HepG2 (cell line): ENCODE measurements around the gene VMO1. TPM values are rescaled to one million over a fixed set of nuclear protein-coding genes. Genes with fewer than 3 reads are reported as not detected.

Source experiments
- ATF3 ChIP-seq: sonication (generic); formaldehyde crosslinking; IDR thresholded peaks from 2 replicates; pipeline ENCODE4 v1.4.0; 2020; ENCODE audit warnings: missing genetic modification reagents
- BRCA1 ChIP-seq: sonication (generic); formaldehyde crosslinking; IDR thresholded peaks from 2 replicates; pipeline ENCODE4 v1.4.0; 2020; ENCODE audit warnings: missing genetic modification reagents
- FIP1L1 ChIP-seq: fragments of 200-400 bp; formaldehyde crosslinking; IDR thresholded peaks from 2 replicates; pipeline ENCODE4 v1.6.1; 2018; ENCODE audit warnings: low read depth, mild to moderate bottlenecking, low read length, moderate library complexity, borderline replicate concordance; ENCODE audit not compliant: insufficient read depth
- FOXO1 ChIP-seq: sonication (generic); formaldehyde crosslinking; IDR thresholded peaks from 2 replicates; pipeline ENCODE4 v1.4.0; 2020; ENCODE audit warnings: missing genetic modification reagents
- HOXD1 ChIP-seq: sonication (generic); formaldehyde crosslinking; IDR thresholded peaks from 2 replicates; pipeline ENCODE4 v1.5.0; 2020; ENCODE audit warnings: missing genetic modification reagents
- IKZF4 ChIP-seq: sonication (generic); formaldehyde crosslinking; IDR thresholded peaks from 2 replicates; pipeline ENCODE4 v1.5.1; 2020; ENCODE audit warnings: borderline replicate concordance, mild to moderate bottlenecking, low read depth, missing genetic modification reagents; ENCODE audit errors: not compliant biosample characterization
- MED13 ChIP-seq: sonication (generic); formaldehyde crosslinking; IDR thresholded peaks from 2 replicates; pipeline ENCODE4 v1.5.0; 2020; ENCODE audit warnings: missing genetic modification reagents
- MXI1 ChIP-seq: IDR thresholded peaks from 3 replicates; pipeline ENCODE4 v1.6.1; 2012; ENCODE audit warnings: low read depth, low read length, inconsistent platforms, borderline replicate concordance
- NFKB2 ChIP-seq: sonication (generic); formaldehyde crosslinking; IDR thresholded peaks from 2 replicates; pipeline ENCODE4 v1.4.0; 2020; ENCODE audit warnings: missing genetic modification reagents, borderline replicate concordance
- NFYB ChIP-seq: sonication (generic); formaldehyde crosslinking; IDR thresholded peaks from 2 replicates; pipeline ENCODE4 v1.4.0; 2020; ENCODE audit warnings: missing genetic modification reagents
- POGZ ChIP-seq: sonication (generic); formaldehyde crosslinking; IDR thresholded peaks from 2 replicates; pipeline ENCODE4 v1.4.0; 2020; ENCODE audit warnings: mild to moderate bottlenecking, missing genetic modification reagents
- RBM39 ChIP-seq: fragments of 200-400 bp; formaldehyde crosslinking; IDR thresholded peaks from one replicate; pipeline ENCODE4 v1.6.1; 2018; ENCODE audit warnings: antibody characterized with exemption, mild to moderate bottlenecking, low read depth, low read length; ENCODE audit not compliant: poor library complexity, severe bottlenecking
- TRAFD1 ChIP-seq: sonication (generic); formaldehyde crosslinking; IDR thresholded peaks from 2 replicates; pipeline ENCODE4 v1.5.1; 2020; ENCODE audit warnings: missing genetic modification reagents, mild to moderate bottlenecking, borderline replicate concordance
- ZNF224 ChIP-seq: sonication (generic); formaldehyde crosslinking; IDR thresholded peaks from 2 replicates; pipeline ENCODE4 v1.5.0; 2020; ENCODE audit warnings: mild to moderate bottlenecking, missing genetic modification reagents
- ZNF263 ChIP-seq: sonication (generic); formaldehyde crosslinking; IDR thresholded peaks from 2 replicates; pipeline ENCODE4 v1.4.0; 2020; ENCODE audit warnings: missing genetic modification reagents
- ZNF275 ChIP-seq: sonication (generic); formaldehyde crosslinking; IDR thresholded peaks from 2 replicates; pipeline ENCODE4 v1.8.0; 2022; ENCODE audit warnings: missing genetic modification reagents, mild to moderate bottlenecking, inconsistent platforms, borderline replicate concordance
- ZNF326 ChIP-seq: sonication (generic); formaldehyde crosslinking; IDR thresholded peaks from 2 replicates; pipeline ENCODE4 v1.4.0; 2020; ENCODE audit warnings: missing genetic modification reagents, borderline replicate concordance
- ZNF589 ChIP-seq: sonication (generic); formaldehyde crosslinking; conservative IDR thresholded peaks from 2 replicates; pipeline ENCODE4 v1.8.0; 2022; ENCODE audit warnings: mild to moderate bottlenecking, moderate library complexity, missing genetic modification reagents
- ZNF674 ChIP-seq: sonication (generic); formaldehyde crosslinking; IDR thresholded peaks from 2 replicates; pipeline ENCODE4 v1.5.0; 2020; ENCODE audit warnings: low read depth, mild to moderate bottlenecking, missing genetic modification reagents
- ZNF7 ChIP-seq: IDR thresholded peaks from 2 replicates; pipeline ENCODE4 v1.6.1; 2016; ENCODE audit warnings: missing biosample characterization, missing genetic modification reagents
- ZNF704 ChIP-seq: sonication (generic); formaldehyde crosslinking; IDR thresholded peaks from 2 replicates; pipeline ENCODE4 v1.8.1; 2023; ENCODE audit warnings: mild to moderate bottlenecking, inconsistent platforms, moderate library complexity, missing genetic modification reagents, borderline replicate concordance
- ZNF720 ChIP-seq: sonication (generic); formaldehyde crosslinking; IDR thresholded peaks from 2 replicates; pipeline ENCODE4 v1.4.0; 2020; ENCODE audit warnings: missing genetic modification reagents
- ZNF746 ChIP-seq: sonication (generic); formaldehyde crosslinking; IDR thresholded peaks from 2 replicates; pipeline ENCODE4 v1.8.0; 2022; ENCODE audit warnings: mild to moderate bottlenecking, missing genetic modification reagents
- polyA plus RNA-seq, 8 experiments: library from polyadenylated mRNA; depleted of rRNA in 3 of 8; stranded (reverse) in 7 of 8; unstranded in 1 of 8; fragments of >200 nt; fragmentation: Illumina TruSeq in 4 of 8; extraction: Trizol in 4 of 8; gene quantifications; 2 replicates each; pipeline versions ENCODE4 v1.2.1 to v1.2.3, GENCODE V29; 2011 to 2016; ENCODE audit warnings: low read depth in 4 of 8, missing spikeins in 1 of 8, mixed read lengths in 1 of 8; ENCODE audit not compliant: insufficient read depth in 1 of 8
- total RNA-seq, 5 experiments: library from RNA; depleted of rRNA; stranded (reverse); fragments of >200 nt; fragmentation: Illumina TruSeq; extraction: Trizol; gene quantifications; 2 replicates each; pipeline ENCODE4 v1.2.3, GENCODE V29; 2016; ENCODE audit warnings: low read depth in 1 of 5
- TF ChIP-seq, protein P1 (sequence below): IDR thresholded peaks from 2 replicates; pipeline ENCODE4 v1.6.1; 2016; ENCODE audit warnings: missing compliant biosample characterization, missing genetic modification reagents, borderline replicate concordance

Gene VMO1
- total and polyA plus RNA-seq, 2 of the 13 experiments (the other 11 are each of a cell fraction or from before 2014, with no cell fraction given), result not detected

GRCh38 chr17:4771519-4772234, 14.5 kb downstream of the VMO1 start, which contains the start of gene TM4SF5 (continued):
- TF ChIP-seq FIP1L1, result no peak
- no peak for TF ChIP-seq IKZF4 (CRISPR knock-in tag)
- 0 out of 2 replicates have a peak, but pooled peaks have one; percentile 13 for TF ChIP-seq ATF3 (CRISPR knock-in tag)
- TF ChIP-seq ZNF704, result peak; percentile 47
- TF ChIP-seq ZNF275 (CRISPR knock-in tag), result peak; percentile 84; the same call in 1 of the 2 replicates
- TF ChIP-seq NFYB (CRISPR knock-in tag), result no peak; the same call in 1 of the 2 replicates
- peak; percentile 17; the same call in 1 of the 2 replicates for TF ChIP-seq ZNF224 (CRISPR knock-in tag)
- TF ChIP-seq, protein P1, sequence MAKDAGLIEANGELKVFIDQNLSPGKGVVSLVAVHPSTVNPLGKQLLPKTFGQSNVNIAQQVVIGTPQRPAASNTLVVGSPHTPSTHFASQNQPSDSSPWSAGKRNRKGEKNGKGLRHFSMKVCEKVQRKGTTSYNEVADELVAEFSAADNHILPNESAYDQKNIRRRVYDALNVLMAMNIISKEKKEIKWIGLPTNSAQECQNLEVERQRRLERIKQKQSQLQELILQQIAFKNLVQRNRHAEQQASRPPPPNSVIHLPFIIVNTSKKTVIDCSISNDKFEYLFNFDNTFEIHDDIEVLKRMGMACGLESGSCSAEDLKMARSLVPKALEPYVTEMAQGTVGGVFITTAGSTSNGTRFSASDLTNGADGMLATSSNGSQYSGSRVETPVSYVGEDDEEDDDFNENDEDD (CRISPR knock-in tag), result peak; percentile 73; the same call in 1 of the 2 replicates
- TF ChIP-seq ZNF7 (CRISPR knock-in tag), result no peak
- TF ChIP-seq ZNF746 (CRISPR knock-in tag), result no peak
- peak; percentile 86 for TF ChIP-seq ZNF263 (CRISPR knock-in tag)
- no peak; the same call in 1 of the 2 replicates for TF ChIP-seq POGZ (CRISPR knock-in tag)
- TF ChIP-seq ZNF720 (CRISPR knock-in tag), result no peak
- TF ChIP-seq BRCA1 (CRISPR knock-in tag), result peak; percentile 95
- TF ChIP-seq MED13 (CRISPR knock-in tag), result no peak; the same call in 1 of the 2 replicates
- TF ChIP-seq NFKB2 (CRISPR knock-in tag), result peak; percentile 69; the same call in 1 of the 2 replicates
- no peak for TF ChIP-seq ZNF674 (CRISPR knock-in tag)
- TF ChIP-seq ZNF326 (CRISPR knock-in tag), result no peak
- TF ChIP-seq HOXD1 (CRISPR knock-in tag), result peak; percentile 90
- peak; percentile 98 for TF ChIP-seq FOXO1 (CRISPR knock-in tag)
- TF ChIP-seq TRAFD1 (CRISPR knock-in tag), result no peak
- peak; percentile 99 for TF ChIP-seq MXI1
- TF ChIP-seq ZNF589 (CRISPR knock-in tag), result 0 out of 2 replicates have a peak, but pooled peaks have one; percentile 43
- TF ChIP-seq RBM39, result no peak
